CD1c-positive myeloid dendritic cell (primary cell): ENCODE measurements around the gene C12orf75.
A peak's percentile ranks its signal among the peaks of the same experiment; 100 is the strongest.

Source experiments
- DNase-seq: peaks from one replicate; pipeline ENCODE4 v3.0.0-alpha.2; 2016; ENCODE audit errors: extremely low spot score

Gene C12orf75

GRCh38 chr12:105417732-105418131 is 87.2 kb downstream of the C12orf75 start:
- DNase-seq, result no peak

GRCh38 chr12:105418229-105418628 is 87.7 kb downstream of the C12orf75 start:
- DNase-seq, result no peak

GRCh38 chr12:105418821-105419291 is 88.4 kb downstream of the C12orf75 start:
- no peak for DNase-seq

GRCh38 chr12:105419606-105420005 is 89.1 kb downstream of the C12orf75 start:
- no peak for DNase-seq

GRCh38 chr12:105420046-105420445 is 89.6 kb downstream of the C12orf75 start:
- no peak for DNase-seq

GRCh38 chr12:105420659-105421240 is 90.3 kb downstream of the C12orf75 start:
- peak; percentile 63 for DNase-seq
